Duodenal mucosa (tissue), 2 donors: Measurements from ENCODE around the gene ST6GAL2.

Experiments
- H3K27ac ChIP-seq: one replicate; pipeline ENCODE4 v1.7.0; 2013; ENCODE audit warnings: low read depth, low read length
- H3K27me3 ChIP-seq, 2 donors: one replicate each; pipeline ENCODE4 v1.7.0; 2013; ENCODE audit warnings: low read length in 2 of 2, control low read depth in 1 of 2; ENCODE audit not compliant: insufficient read depth in 2 of 2, control insufficient read depth in 1 of 2
- H3K36me3 ChIP-seq, 2 donors: one replicate each; pipeline ENCODE4 v1.7.0; 2013; ENCODE audit warnings: low read length in 2 of 2, control low read depth in 1 of 2; ENCODE audit not compliant: insufficient read depth in 2 of 2, control insufficient read depth in 1 of 2
- H3K4me1 ChIP-seq, 2 donors: one replicate each; pipeline ENCODE4 v1.7.0; 2013; ENCODE audit warnings: low read length in 2 of 2, control low read depth in 1 of 2; ENCODE audit not compliant: insufficient read depth in 2 of 2, control insufficient read depth in 1 of 2
- H3K4me3 ChIP-seq, 2 donors: one replicate each; pipeline ENCODE4 v1.7.0; 2013; ENCODE audit warnings: low read length in 2 of 2, low read depth in 1 of 2
- H3K9ac ChIP-seq, 2 donors: one replicate each; pipeline ENCODE4 v1.7.0; 2013; ENCODE audit warnings: low read length in 2 of 2, low read depth in 1 of 2
- H3K9me3 ChIP-seq, 2 donors: one replicate each; pipeline ENCODE4 v1.7.0; 2013; ENCODE audit warnings: low read length in 2 of 2, control low read depth in 1 of 2; ENCODE audit not compliant: control insufficient read depth in 1 of 2

ST6GAL2 gene

DNA sequence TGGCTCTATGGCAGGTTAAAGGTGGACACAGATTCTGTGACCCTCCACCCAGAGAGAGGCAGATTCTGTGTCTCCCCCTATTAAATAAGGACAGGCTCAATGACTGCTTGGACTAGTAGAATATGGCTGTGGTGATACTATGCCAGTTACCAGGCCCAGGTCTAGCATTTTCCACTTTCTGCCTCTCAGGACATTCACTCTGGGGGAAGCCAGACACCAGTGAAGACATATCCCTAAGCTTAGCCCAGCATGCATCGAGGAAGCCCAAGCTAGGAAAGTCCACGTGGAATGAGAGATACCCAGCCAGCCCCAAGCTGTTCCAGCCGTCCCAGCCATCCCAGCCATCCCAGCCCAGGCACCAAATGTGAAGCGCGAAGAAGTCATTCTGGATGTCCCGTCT lies 40.3 kb downstream of the ST6GAL2 start:
- no peak overlapping the region for H3K27ac ChIP-seq
- no peaks in the 10 kb centered on the region for H3K36me3 ChIP-seq
- no peaks in the 10 kb centered on the region for H3K4me1 ChIP-seq

DNA sequence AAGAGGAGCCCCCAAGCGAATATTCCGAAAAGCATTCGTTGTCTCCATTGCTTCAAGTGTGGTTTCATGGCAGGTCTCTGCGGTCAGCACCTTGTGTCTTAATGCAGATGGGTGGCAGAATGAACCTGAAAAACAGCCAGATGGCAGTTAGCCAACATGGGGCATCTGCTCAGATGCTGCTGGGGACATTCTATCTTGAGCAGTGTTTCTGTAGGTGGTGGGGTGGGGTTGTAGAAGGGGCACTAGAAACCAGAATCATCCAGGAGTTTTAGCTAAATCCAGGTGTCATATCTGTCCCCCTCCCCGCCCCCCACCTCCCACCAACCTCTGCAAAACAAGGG lies 42.1 kb downstream of the ST6GAL2 start:
- H3K9ac ChIP-seq, result no peak overlapping the region
- H3K27me3 ChIP-seq, result no peaks in the 10 kb centered on the region
- H3K4me3 ChIP-seq, result no peak overlapping the region
- no peak overlapping the region for H3K27ac ChIP-seq
- no peaks in the 10 kb centered on the region for H3K4me1 ChIP-seq
- no peaks in the 10 kb centered on the region for H3K36me3 ChIP-seq
- H3K9me3 ChIP-seq, result no peaks in the 10 kb centered on the region

More for the DNA sequence above, 40.3 kb downstream of the ST6GAL2 start:
- H3K9ac ChIP-seq, result no peak overlapping the region
- no peaks in the 10 kb centered on the region for H3K9me3 ChIP-seq
- H3K27me3 ChIP-seq, result no peaks in the 10 kb centered on the region
- H3K4me3 ChIP-seq, result no peak overlapping the region

DNA sequence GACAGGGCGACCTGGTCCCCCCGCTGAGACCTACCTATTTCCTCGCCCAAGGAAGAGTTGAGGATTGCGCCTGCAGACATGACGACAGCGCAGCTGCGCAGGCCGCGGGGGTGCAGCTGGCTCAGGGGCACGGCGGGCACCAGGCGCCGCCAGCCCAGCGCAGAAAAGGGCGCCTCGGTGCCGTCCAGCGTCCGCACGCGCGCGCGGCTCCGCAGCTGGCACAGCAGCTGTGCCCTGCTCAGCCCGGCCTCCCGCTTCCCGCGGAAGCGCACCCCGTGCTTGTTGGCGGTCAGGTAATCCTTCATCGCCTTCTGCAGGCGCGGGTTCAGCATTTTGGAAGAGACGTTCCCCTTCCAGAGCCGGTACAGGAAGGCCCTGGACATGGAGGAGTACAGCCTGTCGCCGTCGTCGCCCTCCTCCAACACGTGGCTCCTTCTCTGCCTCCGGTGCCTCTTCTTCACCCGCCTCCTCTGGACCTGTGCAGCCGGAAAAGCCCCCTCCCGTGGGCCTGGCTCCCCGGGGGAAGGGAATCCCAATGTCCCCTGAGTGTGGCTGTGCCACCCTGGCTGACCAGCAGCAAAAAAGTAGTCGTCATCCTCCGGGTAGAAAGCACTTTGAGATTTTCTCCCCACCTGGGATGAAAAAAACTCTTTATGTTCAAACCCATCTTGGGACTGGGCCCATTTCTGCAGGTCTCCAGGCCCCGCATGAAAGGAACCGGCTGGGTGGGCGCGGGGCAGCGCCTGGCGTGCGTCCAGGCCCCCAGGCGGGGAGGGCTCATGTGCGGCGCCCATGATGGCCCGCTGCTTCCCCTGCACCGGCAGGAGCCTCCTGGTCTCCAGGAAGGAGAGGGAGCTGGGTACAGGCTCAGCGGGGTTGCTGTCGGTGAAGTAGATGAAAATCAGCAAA lies 42.7 kb downstream of the ST6GAL2 start:
- H3K4me1 ChIP-seq, result no peaks in the 10 kb centered on the region
- no peak overlapping the region for H3K9ac ChIP-seq
- no peak overlapping the region for H3K27ac ChIP-seq

DNA sequence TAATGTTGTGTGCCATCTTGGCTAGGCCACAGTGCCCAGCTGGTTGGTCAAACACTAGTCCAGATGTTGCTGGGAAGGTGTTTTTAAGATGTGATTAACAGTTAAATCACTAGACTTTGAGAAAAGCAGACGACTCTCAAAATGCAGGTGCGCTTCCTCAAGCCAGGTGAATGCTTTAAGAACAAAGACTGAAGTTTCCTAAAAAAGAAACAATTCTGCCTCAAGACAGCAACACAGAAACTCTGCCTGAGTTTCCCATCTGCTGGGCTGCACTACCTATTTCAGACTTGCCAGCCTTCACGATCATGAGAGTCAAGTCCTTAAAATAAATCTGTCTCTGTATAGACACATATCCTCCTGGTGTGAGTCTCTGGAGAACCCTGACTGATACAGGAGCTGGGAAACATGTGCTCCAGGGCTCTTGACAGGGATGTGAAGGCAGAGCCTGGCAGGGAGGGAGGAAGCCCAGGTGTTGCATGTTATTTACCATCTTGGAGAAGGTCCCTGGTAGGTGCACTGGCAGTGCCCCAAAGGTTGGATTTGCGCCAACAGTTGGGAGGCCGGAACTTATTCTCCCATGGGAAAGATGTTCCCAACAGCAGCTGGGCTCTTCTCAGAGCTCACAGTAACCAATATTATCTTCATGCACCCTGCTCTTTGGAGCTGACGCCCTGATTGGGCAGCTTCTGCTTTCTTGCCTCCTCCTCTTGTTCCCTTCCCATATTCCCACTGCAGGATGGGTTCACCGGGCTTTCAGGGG lies 43.9 kb downstream of the ST6GAL2 start:
- Histone ChIP-seq H3K27ac (no peak overlapping the region), H3K4me1 (no peaks in the 10 kb centered on the region), H3K9me3 (no peaks in the 10 kb centered on the region), H3K27me3 (no peaks in the 10 kb centered on the region), H3K4me3 (no peak overlapping the region), H3K36me3 (no peaks in the 10 kb centered on the region), H3K9ac (no peak overlapping the region)

More for the DNA sequence above, 42.7 kb downstream of the ST6GAL2 start:
- no peaks in the 10 kb centered on the region for H3K9me3 ChIP-seq
- H3K4me3 ChIP-seq, result no peak overlapping the region
- H3K27me3 ChIP-seq, result no peaks in the 10 kb centered on the region
- H3K36me3 ChIP-seq, result no peaks in the 10 kb centered on the region

DNA sequence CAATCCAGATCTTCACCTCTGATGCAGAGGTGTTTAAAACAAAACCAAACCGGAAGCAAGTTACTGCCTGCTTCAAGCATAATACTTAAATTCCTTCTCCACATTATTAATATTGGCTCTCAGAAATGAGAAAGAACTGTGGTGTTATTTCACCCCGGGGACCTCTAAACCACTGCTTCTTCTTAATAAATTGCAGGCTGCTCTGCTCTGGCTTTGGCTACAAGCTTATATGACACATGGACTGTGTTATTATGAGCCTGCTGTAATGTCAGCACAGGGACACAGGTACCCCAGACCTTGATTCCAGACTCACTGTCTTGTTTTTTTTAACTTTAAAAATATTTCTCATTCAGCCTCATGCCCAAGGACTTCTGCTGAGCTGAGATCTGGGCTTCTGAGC lies 45.1 kb downstream of the ST6GAL2 start:
- H3K4me1 ChIP-seq, result no peaks in the 10 kb centered on the region
- H3K27ac ChIP-seq, result no peak overlapping the region
- no peak overlapping the region for H3K4me3 ChIP-seq
- no peaks in the 10 kb centered on the region for H3K36me3 ChIP-seq
- no peaks in the 10 kb centered on the region for H3K9me3 ChIP-seq
- no peaks in the 10 kb centered on the region for H3K27me3 ChIP-seq
- H3K9ac ChIP-seq, result no peak overlapping the region

DNA sequence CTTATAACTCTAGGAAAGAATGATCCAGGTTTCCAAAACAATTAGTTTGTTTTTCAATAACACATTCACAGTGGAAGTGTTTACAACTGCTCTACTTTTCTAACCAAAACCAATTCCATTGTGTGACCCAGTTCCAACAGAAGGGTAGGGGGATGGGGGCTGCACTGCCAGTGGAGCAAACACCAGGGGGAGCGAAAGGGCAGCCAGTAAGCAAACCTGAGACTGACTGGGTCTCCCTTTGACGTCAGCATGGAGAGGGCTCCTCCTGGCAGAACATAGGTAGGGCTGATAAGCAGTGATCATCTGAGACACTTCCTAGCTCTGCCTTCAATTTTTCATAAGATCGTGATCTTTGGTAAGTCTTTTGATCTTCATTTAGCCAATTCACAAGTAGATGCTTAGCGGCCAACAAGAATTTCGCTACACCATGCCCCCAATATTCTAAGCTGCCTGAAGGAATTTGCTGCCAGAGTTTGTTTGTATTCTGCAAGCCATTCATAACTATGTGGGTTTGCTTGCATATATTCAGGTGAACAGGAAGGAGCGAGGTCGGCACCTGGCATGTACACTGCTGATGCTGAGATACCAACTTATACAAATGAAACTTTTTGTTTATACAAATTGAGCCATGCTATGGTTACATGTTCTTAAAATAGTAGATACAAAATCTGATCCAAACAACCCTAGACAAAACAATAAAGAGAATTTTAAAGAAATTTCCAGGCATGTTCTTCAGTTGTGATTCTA lies 45.9 kb downstream of the ST6GAL2 start:
- H3K9me3 ChIP-seq, result no peaks in the 10 kb centered on the region
- H3K27ac ChIP-seq, result no peak overlapping the region
- no peaks in the 10 kb centered on the region for H3K36me3 ChIP-seq
- H3K4me1 ChIP-seq, result no peaks in the 10 kb centered on the region
- no peak overlapping the region for H3K4me3 ChIP-seq
- no peaks in the 10 kb centered on the region for H3K27me3 ChIP-seq
- H3K9ac ChIP-seq, result no peak overlapping the region

DNA sequence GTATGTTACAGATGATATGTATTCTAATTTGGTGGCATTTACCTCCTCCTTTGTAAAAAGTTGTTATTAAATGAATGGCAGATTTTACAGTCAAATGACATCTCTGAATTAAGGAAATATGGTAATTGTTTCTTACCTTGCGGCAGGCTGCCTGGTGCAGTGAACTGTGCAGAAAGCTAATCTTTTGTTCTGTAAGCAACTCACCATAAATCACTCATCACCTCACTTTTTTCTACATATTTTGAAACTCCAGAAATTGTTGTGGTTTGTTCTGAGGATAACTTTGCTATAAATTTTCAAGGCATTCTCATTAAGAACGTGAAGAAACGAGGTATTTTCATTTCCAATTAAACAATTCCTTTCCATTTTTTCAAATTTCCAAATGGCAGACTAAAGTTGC lies 52.7 kb downstream of the ST6GAL2 start:
- no peak overlapping the region for H3K27ac ChIP-seq
- no peaks in the 10 kb centered on the region for H3K27me3 ChIP-seq
- H3K4me1 ChIP-seq, result no peaks in the 10 kb centered on the region
- H3K36me3 ChIP-seq, result no peaks in the 10 kb centered on the region
- no peak overlapping the region for H3K4me3 ChIP-seq
- no peaks in the 10 kb centered on the region for H3K9me3 ChIP-seq
- no peak overlapping the region for H3K9ac ChIP-seq

DNA sequence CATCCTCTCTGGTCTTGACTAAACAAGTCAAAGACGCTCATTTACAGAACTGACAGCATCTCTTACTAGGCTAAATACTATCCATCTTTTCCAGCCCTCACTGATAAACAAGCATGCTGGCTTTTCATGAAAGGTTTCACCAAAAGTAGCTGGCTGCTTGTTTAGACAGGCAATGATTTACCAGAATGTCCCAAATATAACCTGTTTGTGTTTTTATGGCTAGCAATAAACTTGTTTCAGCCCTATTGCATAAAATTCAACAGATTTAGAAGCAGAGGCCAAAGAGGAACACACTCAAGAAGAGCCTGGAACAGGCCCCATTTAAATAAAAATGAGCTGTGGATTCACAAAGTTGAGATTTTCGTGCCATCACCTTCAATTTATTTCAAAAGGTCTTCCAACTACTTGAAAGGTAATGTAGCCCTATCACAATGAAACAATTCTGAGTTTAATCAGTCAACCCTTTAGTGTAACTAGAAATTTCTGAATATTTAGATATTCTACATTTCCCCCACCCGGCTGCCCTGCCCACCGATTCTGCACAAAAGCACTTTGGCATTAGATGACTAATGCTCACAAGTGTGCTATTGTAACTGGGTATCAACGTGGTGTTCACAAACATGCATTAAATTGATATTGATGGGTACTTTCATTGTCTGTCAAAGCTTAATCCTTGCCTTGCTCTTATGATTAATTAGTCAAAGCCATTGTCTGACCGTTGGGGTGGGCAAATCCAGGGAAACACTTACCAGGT lies 54.0 kb downstream of the ST6GAL2 start:
- no peaks in the 10 kb centered on the region for H3K27me3 ChIP-seq
- H3K4me3 ChIP-seq, result no peak overlapping the region
- H3K9ac ChIP-seq, result no peak overlapping the region
- H3K27ac ChIP-seq, result no peak overlapping the region
- no peaks in the 10 kb centered on the region for H3K4me1 ChIP-seq
- no peaks in the 10 kb centered on the region for H3K9me3 ChIP-seq
- no peaks in the 10 kb centered on the region for H3K36me3 ChIP-seq

DNA sequence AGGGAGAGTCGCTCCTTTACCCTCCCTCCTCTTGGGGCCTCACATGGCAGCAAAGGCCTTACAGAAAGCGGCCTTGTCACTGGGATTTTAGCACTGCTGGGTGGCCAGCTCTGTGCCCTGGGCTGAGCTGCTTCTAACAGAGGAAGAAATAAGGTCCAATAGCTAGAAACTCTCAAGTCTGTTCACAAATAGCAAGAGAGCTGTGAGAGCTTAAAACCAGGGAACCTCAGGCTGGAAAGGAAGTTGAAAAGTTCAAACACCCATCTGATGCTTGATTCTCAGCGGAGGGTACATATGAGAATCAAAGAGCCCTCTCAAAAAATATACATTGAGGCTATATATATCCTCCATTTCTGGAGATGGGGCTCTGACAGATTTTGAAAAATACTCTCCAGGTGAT lies 54.7 kb downstream of the ST6GAL2 start:
- Histone ChIP-seq H3K9me3 (no peaks in the 10 kb centered on the region), H3K4me3 (no peak overlapping the region), H3K27me3 (no peaks in the 10 kb centered on the region), H3K36me3 (no peaks in the 10 kb centered on the region), H3K4me1 (no peaks in the 10 kb centered on the region), H3K9ac (no peak overlapping the region), H3K27ac (no peak overlapping the region)
